Activated CD4-positive, CD25-positive, alpha-beta regulatory T cell (primary cell): Measurements from ENCODE around the gene ASRGL1.
"Not testable (repeated sequence)": the region's sequence is repeated elsewhere in the genome, so short reads cannot be mapped to it uniquely, and the experiment has no call there.

ENCODE experiments used
- DNase-seq, 4 experiments: peaks; one replicate each; lab custom pipeline; 2025; lab: John Stamatoyannopoulos, UW

ASRGL1 gene

GRCh38 chr11:62337303-62338181 lies at the start of gene ASRGL1:
TSS of gene ASRGL1 (plus strand) at chr11:62337448. CDS start at chr11:62337978, 530 bp downstream.
- peak; percentile 40 to 61 (median 50) for DNase-seq

- no peak for DNase-seq
These were observed 41.7 kb upstream of the ASRGL1 start for GRCh38 chr11:62295504-62295903.

DNA sequence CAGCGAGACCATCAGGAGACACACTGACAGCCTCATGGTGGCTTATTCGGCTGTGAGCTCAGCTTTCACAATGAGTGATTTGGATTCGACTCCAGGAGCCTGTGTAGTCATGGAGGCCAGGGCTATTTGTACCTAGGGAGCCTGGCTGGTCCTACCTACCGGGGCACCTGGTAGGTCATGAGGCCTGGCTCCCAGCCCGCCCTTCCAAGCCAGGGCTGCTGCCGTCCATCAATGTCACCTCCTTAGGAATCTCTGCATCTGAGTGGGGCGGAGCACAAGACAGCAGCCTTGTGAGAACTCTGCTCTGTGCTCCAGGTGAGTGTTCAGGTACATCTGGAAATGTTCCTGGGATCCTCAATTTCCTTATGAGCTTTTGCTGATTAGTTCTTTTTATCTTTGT lies 38.3 kb upstream of the ASRGL1 start, which contains the start of gene SCGB1D4:
Gene SCGB1D4, minus strand, starts transcription at position 101 of the 400 bp plus-strand sequence. Its CDS starts 65 bp downstream, at position 36.
- DNase-seq, result no peak

GRCh38 chr11:62306227-62306626 lies 31.0 kb upstream of the ASRGL1 start:
- no peak for DNase-seq

DNA sequence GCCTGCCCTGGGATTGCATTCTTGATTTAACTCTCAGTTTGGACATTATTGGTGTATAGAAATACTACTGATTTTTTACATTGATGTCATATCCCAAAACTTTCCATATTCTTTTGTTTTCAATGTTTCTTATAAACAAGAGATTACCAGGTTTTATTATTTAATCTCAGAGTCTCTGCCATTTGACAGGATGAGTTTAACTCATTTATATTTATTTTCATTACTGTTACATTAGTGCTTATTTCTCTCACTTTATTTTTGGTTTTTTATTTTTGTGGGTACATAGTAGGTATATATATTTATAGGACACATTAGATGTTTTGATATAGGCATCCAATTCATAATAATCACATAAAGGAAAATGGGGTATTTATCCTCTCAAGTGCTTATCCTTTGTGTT lies 29.3 kb upstream of the ASRGL1 start:
- no peak for DNase-seq

GRCh38 chr11:62309991-62310390 lies 27.3 kb upstream of the ASRGL1 start:
- no peak for DNase-seq

DNA sequence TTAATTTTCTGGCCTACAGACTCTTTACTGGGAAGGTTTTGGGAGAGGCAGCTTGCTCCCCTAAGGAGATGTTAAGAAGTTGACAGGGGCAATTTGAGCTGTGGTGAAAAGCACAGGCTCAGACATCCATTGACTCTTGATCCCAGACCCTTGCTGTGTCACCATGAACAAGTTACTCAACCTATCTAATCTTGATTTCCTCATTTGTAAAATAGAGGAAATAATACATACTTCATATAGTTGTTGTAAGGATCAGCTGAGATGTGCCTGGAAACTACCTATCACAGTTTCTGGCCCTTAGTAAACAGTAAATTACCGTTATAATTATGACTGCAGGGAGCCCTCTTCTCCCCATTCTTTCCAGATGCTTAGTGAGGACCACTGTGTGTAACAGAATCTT lies 21.8 kb upstream of the ASRGL1 start:
- DNase-seq, result no peak

DNA sequence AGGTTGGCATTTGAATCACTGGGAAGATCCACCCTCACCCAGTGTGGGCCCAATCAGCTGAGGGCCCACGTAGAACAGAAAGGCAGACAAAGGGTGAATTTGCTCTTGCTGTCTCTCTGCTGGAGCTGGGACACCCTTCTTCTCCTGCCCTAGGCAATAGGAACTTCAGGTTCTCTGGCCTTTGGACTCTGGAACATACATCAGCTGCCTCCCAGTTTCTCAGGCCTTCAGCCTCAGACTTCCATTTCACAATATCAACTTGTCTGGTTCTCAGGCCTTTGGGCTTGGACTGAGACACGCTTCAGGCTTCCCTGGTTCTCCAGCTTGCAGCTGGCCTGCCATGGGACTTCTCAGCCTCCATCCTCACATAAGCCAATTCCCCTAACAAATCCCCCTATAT lies 14.7 kb upstream of the ASRGL1 start:
- DNase-seq, result no peak

DNA sequence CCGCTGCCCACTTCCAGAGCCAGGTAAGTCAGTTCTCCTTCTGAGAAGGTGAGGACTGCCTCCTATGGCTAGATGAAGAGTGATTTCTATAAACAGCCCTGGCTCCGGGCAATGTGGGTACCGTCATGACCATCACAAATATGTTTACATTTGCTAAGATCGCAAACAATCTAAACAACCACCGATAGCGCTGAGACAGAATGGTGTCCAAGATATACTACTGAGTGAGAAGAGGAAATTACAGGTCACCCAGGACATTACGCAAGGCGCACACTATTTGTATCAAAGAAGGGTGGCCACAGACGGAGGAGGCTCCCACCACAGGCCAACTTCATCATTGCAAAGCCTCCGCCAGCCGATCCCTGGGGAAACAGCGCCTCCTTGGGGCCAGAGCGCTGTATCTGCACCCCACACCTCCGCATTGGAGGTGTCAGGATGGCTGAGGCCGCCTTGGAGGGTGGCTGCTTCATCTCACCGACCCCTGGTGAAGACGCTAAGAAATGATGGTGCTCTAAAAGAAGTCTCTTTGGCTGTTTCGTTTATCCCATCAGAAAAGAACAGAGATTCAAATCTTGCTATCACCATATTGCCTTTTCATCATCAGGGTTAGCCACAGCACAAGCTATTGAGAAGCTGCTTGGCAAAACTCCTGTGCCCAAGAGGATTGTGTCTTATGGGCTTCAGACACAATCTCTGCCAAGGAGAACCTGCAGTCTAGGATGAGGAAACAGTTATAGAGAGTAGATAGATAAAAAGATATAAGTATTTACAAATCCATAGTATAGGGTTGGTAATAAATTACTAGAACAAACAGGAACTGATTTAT lies 12.3 kb upstream of the ASRGL1 start:
- peak in 3 of 4 experiments; percentile 3 to 20 (median 8) for DNase-seq

DNA sequence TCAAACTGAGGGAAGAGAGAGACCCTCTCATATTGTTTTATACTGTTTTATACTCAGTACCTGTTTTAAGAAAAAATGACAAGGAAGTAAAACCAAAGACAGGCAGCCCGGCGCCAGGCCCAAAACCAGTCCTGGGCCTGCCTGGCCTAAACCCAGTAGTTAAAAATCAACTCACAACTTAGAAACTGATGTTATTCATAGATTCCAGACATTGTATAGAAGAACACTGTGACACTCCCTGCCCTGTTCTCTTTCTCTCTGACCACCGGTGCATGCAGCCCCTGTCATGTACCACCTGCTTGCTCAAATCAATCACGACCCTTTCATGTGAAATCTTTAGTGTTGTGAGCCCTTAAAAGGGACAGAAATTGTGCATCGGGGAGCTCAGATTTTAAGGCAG lies 11.5 kb upstream of the ASRGL1 start:
- not testable (repeated sequence) for DNase-seq

DNA sequence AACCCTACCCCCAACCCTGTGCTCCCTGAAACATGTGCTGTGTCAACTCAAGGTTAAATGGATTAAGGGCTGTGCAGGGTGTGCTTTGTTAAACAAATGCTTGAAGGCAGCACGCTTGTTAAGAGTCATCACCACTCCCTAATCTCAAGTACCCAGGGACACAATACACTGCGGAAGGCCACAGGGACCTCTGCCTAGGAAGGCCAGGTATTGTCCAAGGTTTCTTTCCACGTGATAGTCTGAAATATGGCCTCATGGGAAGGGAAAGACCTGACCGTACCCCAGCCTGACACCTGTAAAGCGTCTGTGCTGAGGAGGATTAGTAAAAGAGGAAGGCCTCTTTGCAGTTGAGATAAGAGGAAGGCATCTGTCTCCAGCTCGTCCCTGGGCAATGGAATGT lies 10.5 kb upstream of the ASRGL1 start:
- DNase-seq, result not testable (repeated sequence)

DNA sequence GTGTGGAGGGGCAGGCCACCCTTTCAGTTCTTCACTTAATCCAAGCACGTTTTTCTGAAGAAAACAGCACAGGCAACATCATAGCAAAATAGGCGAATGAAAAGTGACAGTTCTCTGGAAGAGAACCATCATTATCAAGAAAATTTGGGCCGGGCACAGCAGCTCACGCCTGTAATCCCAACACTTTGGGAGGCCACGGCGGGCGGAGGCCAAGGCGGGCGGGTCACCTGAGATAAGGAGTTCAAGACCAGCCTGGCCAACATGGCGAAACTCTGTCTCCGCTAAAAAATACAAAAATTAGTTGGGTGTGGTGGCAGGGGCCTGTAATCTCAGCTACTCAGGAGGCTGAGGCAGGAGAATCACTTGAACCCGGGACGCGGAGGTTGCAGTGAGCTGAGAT lies 9.7 kb upstream of the ASRGL1 start:
- not testable (repeated sequence) for DNase-seq

GRCh38 chr11:62331264-62331663 lies 6.0 kb upstream of the ASRGL1 start:
- DNase-seq, result not testable (repeated sequence)

DNA sequence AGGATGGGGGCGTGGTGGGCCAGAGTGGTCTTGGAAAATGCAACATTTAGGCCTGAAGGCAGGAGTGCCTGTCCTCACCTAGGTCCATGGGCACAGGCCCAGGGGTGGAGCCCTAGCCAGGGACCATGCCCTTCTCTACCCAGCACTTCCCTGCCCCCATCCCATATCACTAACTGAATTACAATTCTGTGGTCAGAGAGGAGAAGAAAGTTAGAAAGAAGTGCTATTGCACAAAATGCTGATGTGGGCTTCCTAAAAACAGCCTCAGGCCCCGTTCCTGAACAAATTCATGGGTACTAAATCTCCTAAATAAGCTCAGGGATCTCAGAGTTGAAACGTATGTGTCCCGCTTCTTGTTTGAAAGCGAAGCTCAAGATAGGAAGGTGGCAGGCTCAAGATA lies 3.5 kb upstream of the ASRGL1 start:
- DNase-seq, result no peak

- not testable (repeated sequence) for DNase-seq
These were observed 322 bp upstream of the ASRGL1 start for GRCh38 chr11:62336949-62337302.

DNA sequence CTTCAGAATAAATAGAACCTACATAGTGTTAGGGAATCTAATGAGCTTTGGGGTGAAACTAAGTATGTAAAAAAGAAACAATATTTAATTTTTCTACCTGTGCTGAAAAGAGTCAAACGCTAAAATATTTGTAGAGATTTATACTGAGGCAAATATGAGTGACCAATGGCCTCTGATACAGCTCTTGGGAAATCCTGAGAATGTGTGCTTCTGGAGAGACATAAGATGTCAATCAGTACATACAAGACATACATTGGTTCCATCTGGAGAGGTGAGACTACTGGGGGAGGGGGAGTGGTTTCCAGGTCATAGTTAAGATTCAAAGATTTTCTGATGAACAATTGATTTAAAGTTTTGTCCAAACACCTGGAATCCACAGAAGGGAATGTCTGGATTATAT lies 970 bp downstream of the ASRGL1 start:
- DNase-seq, result no peak

- peak; percentile 4 to 13 (median 9) for DNase-seq
These were observed 3.1 kb downstream of the ASRGL1 start for GRCh38 chr11:62340269-62340901.

DNA sequence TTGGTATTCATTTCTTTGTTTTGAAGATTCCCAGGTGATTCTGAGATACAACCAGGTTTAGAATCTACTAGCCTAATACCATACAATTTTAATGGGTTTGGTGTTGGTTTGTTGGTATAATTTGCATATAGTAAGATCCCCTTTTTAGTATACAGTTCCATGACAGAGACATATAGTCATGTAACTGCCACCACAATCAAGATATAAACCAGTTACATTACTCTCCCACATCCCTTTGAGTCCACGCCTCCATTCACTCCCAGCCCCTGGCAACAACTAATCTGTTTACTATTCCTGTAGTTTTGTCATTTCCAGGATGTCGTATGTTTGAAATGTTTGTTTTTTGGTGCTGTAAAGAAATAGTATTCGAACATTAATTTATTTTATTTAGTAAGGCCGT lies 4.3 kb downstream of the ASRGL1 start:
- DNase-seq, result no peak

DNA sequence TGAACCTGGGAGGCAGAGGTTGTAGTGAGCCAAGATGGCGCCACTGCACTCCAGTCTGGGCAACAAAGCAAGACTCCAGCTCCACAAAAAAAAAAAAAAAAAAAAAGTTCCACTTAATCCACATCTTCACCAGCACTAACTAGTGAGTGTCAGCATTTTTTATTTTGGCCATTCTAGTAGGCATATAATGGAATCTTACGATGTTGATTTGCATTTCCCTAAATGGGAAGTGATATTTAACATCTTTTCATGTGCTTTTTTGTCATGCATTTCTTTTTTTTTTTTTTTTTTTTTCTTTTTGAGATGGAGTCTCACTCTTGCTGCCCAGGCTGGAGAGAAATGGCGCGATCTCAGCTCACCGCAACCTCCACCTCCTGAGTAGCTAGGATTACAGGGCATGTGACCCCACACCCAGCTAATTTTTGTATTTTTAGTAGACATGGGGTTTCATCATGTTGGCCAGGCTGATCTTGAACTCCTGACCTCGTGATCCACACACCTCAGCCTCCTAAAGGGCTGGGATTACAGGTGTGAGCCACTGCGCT lies 6.5 kb downstream of the ASRGL1 start:
- DNase-seq, result not testable (repeated sequence)

- no peak for DNase-seq
These were observed 7.0 kb downstream of the ASRGL1 start for GRCh38 chr11:62344210-62344609.

DNA sequence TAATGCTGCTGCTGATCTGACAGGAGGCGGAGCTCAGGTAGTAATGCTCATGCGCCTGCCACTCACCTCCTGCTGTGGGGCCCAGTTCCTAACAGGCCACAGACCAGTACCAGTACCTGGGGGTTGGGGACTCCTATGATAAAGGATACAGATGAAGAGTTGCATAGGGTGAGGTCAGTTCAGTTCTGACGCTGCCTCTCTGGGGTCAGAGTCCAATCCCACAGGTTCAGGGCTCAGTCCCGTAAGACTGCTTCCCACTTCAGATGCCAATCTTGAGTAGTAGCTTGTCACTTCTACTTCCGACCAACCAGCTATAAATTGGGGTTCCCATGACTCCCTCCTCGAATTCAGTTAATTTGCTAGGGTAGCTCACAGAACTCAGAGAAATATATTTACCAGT lies 8.6 kb downstream of the ASRGL1 start:
- DNase-seq, result no peak
